ENCODE results near the gene GBF1.

The GBF1 gene

DNA sequence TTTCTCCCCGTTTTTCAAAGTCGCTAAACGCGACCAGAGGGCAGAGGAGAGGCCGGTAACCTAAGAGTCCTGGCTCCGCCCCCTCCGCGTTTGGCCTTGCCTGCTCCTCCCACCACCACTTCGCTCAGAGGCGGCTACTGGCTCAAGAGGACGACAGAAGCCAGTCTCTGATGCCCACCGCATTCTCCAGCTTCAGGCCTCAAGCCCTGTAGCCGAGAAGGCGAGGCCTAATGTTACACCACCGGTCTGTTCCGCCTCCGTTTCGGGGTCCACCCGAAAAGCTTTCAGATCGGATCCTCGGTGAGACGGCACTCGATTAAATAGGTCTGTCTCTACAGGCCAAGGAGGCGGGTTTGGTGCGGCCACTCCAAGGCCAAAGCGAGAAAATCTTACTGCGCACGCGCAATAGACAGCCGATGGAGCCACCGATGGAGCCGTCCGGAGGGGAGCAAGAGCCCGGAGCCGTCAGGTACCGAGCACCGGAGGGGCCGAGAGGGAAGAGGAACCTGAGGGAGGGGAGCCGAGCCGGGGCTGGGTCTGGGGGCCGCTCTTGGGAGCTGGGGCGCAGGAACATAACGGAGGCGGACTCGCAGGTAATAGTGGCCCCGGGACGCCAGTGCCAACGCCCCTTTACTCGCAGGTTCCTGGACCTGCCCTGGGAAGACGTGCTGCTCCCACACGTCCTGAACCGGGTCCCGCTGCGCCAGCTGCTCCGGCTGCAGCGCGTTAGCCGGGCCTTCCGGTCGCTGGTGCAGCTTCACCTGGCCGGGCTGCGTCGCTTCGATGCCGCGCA lies 175.6 kb downstream of the GBF1 start, which contains the start of gene FBXL15:
Gene FBXL15 (plus strand): TSS at position 123 of the 793 bp plus-strand sequence. CDS start 294 bp downstream, at position 417.
- peak; percentile 95 for DNase-seq
- Histone ChIP-seq H3K36me3 (replicated peaks) (peaks cover 7% of the 10 kb centered on the region), H3K4me3 (ENCODE audit: low read depth, low read length) (peak within 1 kb of the TSS; percentile 87), H3K27me3 (replicated peaks) (peaks cover 7% of the 10 kb centered on the region), H3K27ac (peak within 1 kb of the TSS; percentile 44)
- in situ Hi-C loops (cut with HindIII; ENCODE audit: low pct_ligation_motif_present, low sequenced_read_pairs) = no loop called here
- TF ChIP-seq, protein P1, sequence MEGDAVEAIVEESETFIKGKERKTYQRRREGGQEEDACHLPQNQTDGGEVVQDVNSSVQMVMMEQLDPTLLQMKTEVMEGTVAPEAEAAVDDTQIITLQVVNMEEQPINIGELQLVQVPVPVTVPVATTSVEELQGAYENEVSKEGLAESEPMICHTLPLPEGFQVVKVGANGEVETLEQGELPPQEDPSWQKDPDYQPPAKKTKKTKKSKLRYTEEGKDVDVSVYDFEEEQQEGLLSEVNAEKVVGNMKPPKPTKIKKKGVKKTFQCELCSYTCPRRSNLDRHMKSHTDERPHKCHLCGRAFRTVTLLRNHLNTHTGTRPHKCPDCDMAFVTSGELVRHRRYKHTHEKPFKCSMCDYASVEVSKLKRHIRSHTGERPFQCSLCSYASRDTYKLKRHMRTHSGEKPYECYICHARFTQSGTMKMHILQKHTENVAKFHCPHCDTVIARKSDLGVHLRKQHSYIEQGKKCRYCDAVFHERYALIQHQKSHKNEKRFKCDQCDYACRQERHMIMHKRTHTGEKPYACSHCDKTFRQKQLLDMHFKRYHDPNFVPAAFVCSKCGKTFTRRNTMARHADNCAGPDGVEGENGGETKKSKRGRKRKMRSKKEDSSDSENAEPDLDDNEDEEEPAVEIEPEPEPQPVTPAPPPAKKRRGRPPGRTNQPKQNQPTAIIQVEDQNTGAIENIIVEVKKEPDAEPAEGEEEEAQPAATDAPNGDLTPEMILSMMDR (IDR thresholded peaks at IDR 0.05; ENCODE audit: low read depth, low read length, missing control alignments) = no peak

DNA sequence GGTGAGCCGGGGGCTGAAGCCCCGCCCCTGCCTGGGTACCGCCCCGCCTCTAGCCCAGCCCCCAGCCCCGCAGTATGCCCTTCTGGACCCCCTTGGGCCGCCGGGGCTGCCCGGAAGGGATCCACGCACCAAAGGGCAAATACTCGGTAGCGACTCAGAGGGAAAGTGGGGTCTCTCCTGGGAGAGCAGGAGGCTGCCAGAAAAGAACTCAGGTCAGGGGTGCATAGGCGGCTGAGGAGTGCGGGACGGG lies 176.1 kb downstream of the GBF1 start:
- peak overlapping the region; percentile 44 for H3K27ac ChIP-seq
- peaks cover 7% of the 10 kb centered on the region for H3K36me3 ChIP-seq (replicated peaks)
- peak overlapping the region; percentile 87 for H3K4me3 ChIP-seq (ENCODE audit: low read depth, low read length)
- in situ Hi-C loops (cut with HindIII; ENCODE audit: low pct_ligation_motif_present, low sequenced_read_pairs) = no loop called here
- TF ChIP-seq, protein P1 (IDR thresholded peaks at IDR 0.05; ENCODE audit: low read depth, low read length, missing control alignments) = no peak
- peaks cover 7% of the 10 kb centered on the region for H3K27me3 ChIP-seq (replicated peaks)
- no peak for DNase-seq

DNA sequence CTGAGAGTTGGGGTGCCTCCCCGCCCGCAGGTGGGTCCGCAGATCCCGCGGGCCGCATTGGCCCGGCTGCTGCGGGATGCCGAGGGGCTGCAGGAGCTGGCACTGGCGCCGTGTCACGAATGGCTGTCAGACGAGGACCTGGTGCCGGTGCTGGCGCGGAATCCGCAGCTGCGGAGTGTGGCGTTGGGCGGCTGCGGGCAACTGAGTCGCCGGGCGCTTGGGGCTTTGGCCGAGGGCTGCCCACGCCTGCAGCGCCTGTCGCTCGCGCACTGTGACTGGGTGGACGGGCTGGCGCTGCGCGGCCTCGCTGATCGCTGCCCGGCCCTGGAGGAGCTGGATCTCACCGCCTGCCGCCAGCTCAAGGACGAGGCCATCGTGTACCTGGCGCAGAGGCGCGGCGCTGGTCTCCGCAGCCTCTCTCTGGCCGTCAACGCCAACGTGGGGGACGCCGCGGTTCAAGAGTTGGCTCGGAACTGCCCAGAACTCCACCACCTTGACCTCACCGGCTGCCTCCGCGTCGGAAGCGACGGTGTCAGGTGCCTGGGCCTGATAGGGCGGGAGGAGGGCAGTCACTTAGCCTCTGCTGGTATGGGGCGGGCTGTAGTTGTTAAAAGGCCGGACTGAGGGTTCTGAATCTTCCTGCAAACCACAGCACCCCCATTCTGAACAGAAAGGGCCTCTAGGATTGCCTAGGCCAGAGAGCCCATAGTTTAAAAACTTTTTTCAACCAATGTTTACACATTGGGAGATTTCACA lies 176.6 kb downstream of the GBF1 start:
- H3K27ac ChIP-seq = no peak overlapping the region
- TF ChIP-seq, protein P1 (IDR thresholded peaks at IDR 0.05; ENCODE audit: low read depth, low read length, missing control alignments) = no peak
- DNase-seq = no peak
- H3K36me3 ChIP-seq (replicated peaks) = peaks cover 7% of the 10 kb centered on the region
- in situ Hi-C loops (cut with HindIII; ENCODE audit: low pct_ligation_motif_present, low sequenced_read_pairs) = no loop called here
- H3K27me3 ChIP-seq (replicated peaks) = peaks cover 7% of the 10 kb centered on the region
- H3K4me3 ChIP-seq (ENCODE audit: low read depth, low read length) = peak overlapping the region; percentile 87

DNA sequence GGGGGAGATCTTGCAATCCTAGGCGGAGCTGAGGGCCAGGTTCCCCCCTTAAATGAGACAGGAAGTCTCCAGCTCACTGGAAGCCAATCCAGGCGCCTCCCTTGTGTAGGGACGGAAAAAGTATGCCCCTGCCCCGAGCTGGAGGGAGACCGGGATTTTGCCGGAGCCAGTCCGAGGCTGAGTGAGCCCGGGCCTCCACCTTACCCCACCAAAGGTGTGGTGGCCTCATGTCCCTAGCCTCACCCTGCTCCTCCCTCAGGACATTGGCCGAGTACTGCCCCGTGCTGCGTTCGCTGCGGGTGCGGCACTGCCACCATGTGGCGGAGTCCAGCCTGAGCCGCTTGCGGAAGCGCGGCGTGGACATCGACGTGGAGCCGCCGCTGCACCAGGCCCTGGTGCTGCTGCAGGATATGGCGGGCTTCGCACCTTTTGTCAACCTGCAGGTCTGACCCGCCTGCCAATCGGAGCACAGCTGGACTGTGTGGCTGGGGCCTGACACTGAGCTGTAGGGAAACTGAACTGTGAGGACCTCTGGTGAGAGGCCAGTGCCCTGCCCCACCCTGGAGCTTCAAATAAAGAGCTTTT lies 177.3 kb downstream of the GBF1 start:
- DNase-seq = peak; percentile 45
- H3K36me3 ChIP-seq (replicated peaks) = peaks cover 7% of the 10 kb centered on the region
- in situ Hi-C loops (cut with HindIII; ENCODE audit: low pct_ligation_motif_present, low sequenced_read_pairs) = no loop called here
- peak overlapping the region; percentile 87 for H3K4me3 ChIP-seq (ENCODE audit: low read depth, low read length)
- TF ChIP-seq, protein P1 (IDR thresholded peaks at IDR 0.05; ENCODE audit: low read depth, low read length, missing control alignments) = peak; percentile 91
- peaks cover 7% of the 10 kb centered on the region for H3K27me3 ChIP-seq (replicated peaks)
- no peak overlapping the region for H3K27ac ChIP-seq

DNA sequence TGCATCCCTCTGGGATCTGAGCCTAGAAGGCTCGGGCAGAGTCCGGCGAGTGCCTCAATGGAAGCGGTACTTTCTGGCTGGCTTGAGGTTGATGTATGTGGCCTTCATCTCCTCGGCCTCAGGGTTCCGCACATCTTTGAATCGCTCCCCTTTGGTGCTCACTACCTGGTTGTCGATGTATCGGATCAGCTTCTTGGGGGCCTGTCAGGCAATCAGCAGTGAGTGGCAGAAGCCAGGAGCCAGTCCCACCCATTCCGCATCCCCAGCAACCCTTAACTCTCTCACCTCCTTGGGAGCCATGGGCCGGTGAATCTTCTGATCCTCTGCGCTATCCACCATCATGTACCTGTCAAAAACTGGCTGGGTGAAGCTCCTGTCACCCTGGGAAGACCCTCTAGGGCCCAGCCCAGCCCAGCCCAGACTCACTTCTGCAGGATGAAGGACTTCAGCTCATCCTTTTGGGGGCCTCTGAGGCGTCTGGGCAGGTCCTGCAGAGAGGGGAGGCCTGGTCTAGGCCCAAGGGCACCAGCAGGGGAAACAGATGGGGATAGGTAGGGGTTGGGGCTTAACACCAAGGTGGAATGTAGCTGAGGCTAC lies 178.1 kb downstream of the GBF1 start:
- in situ Hi-C loops (cut with HindIII; ENCODE audit: low pct_ligation_motif_present, low sequenced_read_pairs) = no loop called here
- Histone ChIP-seq H3K27me3 (replicated peaks) (peaks cover 5% of the 10 kb centered on the region), H3K4me3 (ENCODE audit: low read depth, low read length) (no peak overlapping the region), H3K36me3 (replicated peaks) (peaks cover 7% of the 10 kb centered on the region), H3K27ac (no peak overlapping the region)
- TF ChIP-seq, protein P1 (IDR thresholded peaks at IDR 0.05; ENCODE audit: low read depth, low read length, missing control alignments) = no peak
- DNase-seq = no peak
